NCI-H1048 (cell line): ENCODE measurements around the gene PLXNA4.

ENCODE experiments used
- DNase-seq: peaks from one replicate; lab custom pipeline; 2025; lab: John Stamatoyannopoulos, UW

The PLXNA4 gene

GRCh38 chr7:132501956-132502355, 74.3 kb downstream of the PLXNA4 start:
- DNase-seq = no peak

- no peak for DNase-seq
Observed at GRCh38 chr7:132500727-132501440, 75.4 kb downstream of the PLXNA4 start.

- DNase-seq = no peak
Observed at GRCh38 chr7:132499487-132499886, 76.8 kb downstream of the PLXNA4 start.

DNA sequence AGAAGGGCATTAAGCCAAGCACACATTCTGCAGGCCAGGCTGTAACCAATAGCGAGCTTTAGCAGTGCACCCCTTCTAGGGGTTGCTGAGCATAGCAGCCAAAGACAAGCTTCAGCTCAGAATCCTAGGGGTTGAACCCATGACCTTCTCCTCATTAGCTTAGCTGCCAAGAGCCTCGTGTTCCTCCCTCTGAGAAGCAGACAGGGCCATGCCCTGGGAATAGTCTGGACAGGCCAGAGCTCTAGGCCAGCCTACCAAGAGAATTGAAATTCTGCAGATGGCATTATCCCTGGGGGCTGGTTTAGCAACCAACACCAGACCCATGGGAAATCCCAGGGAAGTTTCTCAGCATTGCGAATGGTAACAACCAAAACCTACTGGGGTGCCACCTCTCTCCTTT, 77.2 kb downstream of the PLXNA4 start:
- DNase-seq = no peak

GRCh38 chr7:132498319-132498718, 78.0 kb downstream of the PLXNA4 start:
- no peak for DNase-seq

DNA sequence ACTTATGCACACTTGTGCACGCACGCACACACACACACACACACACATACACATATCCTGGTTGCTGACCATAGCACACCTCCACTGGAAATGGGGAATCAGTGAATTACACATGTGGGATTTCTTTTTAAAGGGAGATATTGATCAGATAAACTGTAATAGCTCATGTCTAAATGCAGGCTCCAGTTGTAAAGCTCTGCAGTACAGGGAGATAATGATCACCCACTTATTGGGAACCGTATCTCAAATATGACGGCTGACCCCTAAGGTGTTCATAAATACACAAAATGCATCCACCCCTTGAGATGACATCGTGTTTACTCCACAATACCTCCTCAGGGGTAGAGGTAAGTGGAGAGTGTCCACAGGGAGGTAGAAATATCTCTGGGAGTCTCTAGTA, 79.2 kb downstream of the PLXNA4 start:
- no peak for DNase-seq

DNA sequence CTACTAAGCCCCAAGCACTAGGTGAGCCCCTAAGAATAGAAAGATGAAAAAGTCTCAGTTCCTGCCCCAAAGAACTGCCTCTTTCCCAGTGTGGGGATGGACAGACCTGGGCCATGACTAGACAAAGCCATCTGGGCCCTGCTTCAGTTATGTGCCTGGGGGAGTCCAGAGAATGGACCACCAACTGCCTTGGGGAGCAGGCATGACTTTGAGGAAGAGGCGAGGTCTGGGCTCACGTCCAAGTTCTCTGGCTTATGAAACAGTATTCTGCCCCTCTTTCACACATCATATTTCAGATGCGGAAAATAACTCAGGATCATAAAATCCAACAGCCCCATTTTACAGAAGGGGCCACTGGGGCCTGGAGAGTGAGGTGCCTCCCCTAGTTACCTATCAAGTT, 80.3 kb downstream of the PLXNA4 start:
- no peak for DNase-seq

GRCh38 chr7:132494474-132494873, 81.8 kb downstream of the PLXNA4 start:
- DNase-seq = no peak

DNA sequence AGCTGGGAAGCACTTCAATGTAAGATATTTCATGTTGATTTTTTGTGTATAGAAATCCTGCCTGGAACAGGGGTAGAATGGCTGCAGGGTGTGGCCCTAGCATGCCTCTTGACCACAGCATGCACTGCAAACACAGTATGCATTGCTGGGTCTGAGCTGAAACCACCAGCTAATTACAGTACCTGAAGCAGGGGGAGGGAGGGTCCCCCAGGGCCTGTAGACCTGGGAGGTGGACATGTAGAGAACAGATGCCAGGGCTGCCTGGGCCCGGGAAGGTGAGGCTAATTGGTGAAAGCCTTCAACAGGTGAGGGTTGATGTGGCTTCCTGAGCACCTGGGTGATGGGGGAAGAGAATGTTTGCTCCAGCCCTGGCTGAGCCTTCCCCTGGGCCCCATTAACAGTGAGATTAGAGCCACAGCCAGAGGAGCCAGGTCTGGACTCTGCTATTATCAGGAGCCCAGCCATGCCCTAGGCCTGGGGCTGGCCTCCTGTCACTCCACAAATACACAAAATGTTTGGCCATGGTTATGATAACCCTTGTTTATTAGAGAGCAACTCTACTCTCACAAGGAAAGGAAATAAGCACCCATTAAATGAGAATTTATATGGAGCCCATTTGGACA, 83.3 kb downstream of the PLXNA4 start:
- DNase-seq = no peak

GRCh38 chr7:132491391-132491945, 84.8 kb downstream of the PLXNA4 start:
- no peak for DNase-seq

- DNase-seq = no peak
Observed at GRCh38 chr7:132490474-132490873, 85.8 kb downstream of the PLXNA4 start.

GRCh38 chr7:132489776-132490237, 86.5 kb downstream of the PLXNA4 start:
- no peak for DNase-seq

DNA sequence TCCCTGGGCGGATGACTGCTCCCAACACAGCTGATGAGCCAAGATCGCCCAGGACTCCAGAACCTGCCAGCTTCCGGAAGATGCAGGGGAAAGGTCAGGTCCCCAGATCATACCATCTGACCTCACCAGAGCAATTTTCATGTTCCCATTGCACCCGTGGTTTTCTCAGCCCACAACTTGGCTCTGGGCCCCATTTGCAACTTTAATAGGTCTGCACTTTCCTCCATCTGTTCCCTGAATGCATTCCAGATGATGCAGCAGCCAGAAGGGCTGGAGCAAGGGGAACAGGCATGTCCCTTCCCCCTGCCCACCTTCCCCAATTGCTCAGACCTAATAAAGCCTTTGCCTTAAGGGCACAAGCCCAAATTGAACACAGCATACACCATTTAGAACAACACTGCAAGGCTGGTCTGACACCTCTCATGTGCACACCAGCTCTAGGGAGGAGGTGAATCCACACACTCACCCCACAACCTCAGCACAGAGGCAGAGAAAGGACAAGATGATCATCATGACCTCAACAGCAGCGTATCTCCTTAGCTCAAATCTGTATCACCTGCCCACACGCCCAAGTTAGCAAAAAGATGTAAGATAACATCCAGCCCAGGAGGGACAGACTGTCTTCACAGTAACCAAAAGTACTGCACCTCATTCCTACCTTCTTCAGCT, 87.5 kb downstream of the PLXNA4 start:
- DNase-seq = no peak

GRCh38 chr7:132486274-132486610, 90.0 kb downstream of the PLXNA4 start:
- DNase-seq = no peak

- no peak for DNase-seq
Observed at GRCh38 chr7:132485600-132486273, 90.5 kb downstream of the PLXNA4 start.

DNA sequence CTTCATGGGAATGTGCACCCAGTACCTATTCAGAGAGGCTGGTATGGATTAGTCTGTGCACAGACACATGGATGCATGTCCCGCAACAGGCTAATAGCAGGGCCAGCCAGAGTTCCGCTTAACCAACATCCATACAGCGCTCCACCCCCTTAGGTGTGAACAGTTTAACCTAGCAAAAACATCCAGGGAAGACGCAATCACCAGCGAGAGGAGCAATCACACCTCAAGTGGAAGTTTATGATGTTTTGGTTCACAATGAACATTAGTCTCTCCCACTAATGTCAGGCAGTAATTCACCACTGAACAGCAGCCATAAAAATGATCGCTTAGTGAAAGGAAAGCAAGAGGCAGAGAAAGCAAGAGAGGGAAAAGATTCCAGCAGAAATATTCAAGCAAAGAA, 91.1 kb downstream of the PLXNA4 start:
- DNase-seq = no peak

DNA sequence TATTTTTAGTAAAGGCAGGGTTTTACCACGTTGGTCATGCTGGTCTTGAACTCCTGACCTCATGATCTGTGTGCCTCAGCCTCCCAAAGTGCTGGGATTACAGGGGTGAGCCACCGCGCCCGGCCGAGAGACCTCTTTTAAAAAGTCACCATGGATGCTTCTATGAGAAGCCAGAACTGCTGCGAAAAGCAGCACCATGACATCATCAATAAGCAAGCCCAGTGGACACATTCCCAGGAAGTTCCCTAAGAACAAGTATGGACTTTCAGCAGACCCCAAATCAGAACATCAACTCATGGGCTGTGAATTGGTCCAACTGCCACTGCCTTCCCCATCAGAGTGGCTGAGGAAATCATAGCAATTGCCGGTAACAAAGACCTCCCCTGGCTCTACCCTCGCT, 93.4 kb downstream of the PLXNA4 start:
- no peak for DNase-seq

- no peak for DNase-seq
Observed at GRCh38 chr7:132480534-132480933, 95.7 kb downstream of the PLXNA4 start.

- DNase-seq = no peak
Observed at GRCh38 chr7:132476541-132476940, 99.7 kb downstream of the PLXNA4 start.

GRCh38 chr7:132475669-132476116, 100.6 kb downstream of the PLXNA4 start:
- DNase-seq = no peak

- no peak for DNase-seq
Observed at GRCh38 chr7:132475037-132475668, 101.1 kb downstream of the PLXNA4 start.
